Putamen (tissue), 1 donor: Measurements from ENCODE around the gene FUZ.
A peak's percentile ranks its signal among the peaks of the same experiment; 100 is the strongest.

Experiments
- DNase-seq: peaks from one replicate; pipeline ENCODE4 v3.0.0-alpha.2; 2016; ENCODE audit warnings: low spot score

The FUZ gene

GRCh38 chr19:49807058-49807903 lies 5.8 kb downstream of the FUZ start:
- no peak for DNase-seq

- no peak for DNase-seq
Observed at GRCh38 chr19:49806620-49806959, 6.5 kb downstream of the FUZ start.

- DNase-seq, result no peak
Observed at GRCh38 chr19:49805822-49806619, 7.1 kb downstream of the FUZ start.

- DNase-seq, result no peak
Observed at GRCh38 chr19:49803529-49803856, 9.6 kb downstream of the FUZ start.

- no peak for DNase-seq
Observed at GRCh38 chr19:49802836-49803528, 10.1 kb downstream of the FUZ start.

- peak; percentile 93 for DNase-seq
Observed at GRCh38 chr19:49801966-49802661, 11.0 kb downstream of the FUZ start.

- no peak for DNase-seq
Observed at GRCh38 chr19:49801401-49801888, 11.6 kb downstream of the FUZ start.

GRCh38 chr19:49800771-49801170 lies 12.3 kb downstream of the FUZ start:
- DNase-seq, result no peak

GRCh38 chr19:49799798-49800376 lies 13.2 kb downstream of the FUZ start:
- no peak for DNase-seq

GRCh38 chr19:49799271-49799797 lies 13.8 kb downstream of the FUZ start:
- DNase-seq, result no peak

- DNase-seq, result no peak
Observed at GRCh38 chr19:49798574-49798973, 14.5 kb downstream of the FUZ start.

GRCh38 chr19:49795615-49796014 lies 17.5 kb downstream of the FUZ start:
- DNase-seq, result no peak

GRCh38 chr19:49793561-49793840 lies 19.6 kb downstream of the FUZ start:
- DNase-seq, result no peak

- no peak for DNase-seq
Observed at GRCh38 chr19:49792829-49793560, 20.1 kb downstream of the FUZ start.

- DNase-seq, result no peak
Observed at GRCh38 chr19:49791776-49792445, 21.2 kb downstream of the FUZ start.

GRCh38 chr19:49790866-49791265 lies 22.2 kb downstream of the FUZ start:
- no peak for DNase-seq

- no peak for DNase-seq
Observed at GRCh38 chr19:49788857-49789256, 24.2 kb downstream of the FUZ start.

GRCh38 chr19:49787746-49788145 lies 25.3 kb downstream of the FUZ start:
- no peak for DNase-seq

GRCh38 chr19:49786376-49786820 lies 26.7 kb downstream of the FUZ start:
- DNase-seq, result no peak

GRCh38 chr19:49782515-49782914 lies 30.6 kb downstream of the FUZ start:
- no peak for DNase-seq
